GOT3 (cell line): ENCODE measurements around the gene P2RY8.
"Not testable (repeated sequence)": the region's sequence is repeated elsewhere in the genome, so short reads cannot be mapped to it uniquely, and the experiment has no call there.

Source experiments
- DNase-seq: peaks from one replicate; lab custom pipeline; 2025; ENCODE audit warnings: mixed read lengths; lab: John Stamatoyannopoulos, UW

The P2RY8 gene

GRCh38 chrX:1486177-1486576 is 50.8 kb downstream of the P2RY8 start:
- no peak for DNase-seq

- DNase-seq = no peak
Measured at GRCh38 chrX:1485033-1485432, 52.0 kb downstream of the P2RY8 start.

GRCh38 chrX:1484638-1485019 is 52.4 kb downstream of the P2RY8 start:
- DNase-seq = no peak

- no peak for DNase-seq
Measured at GRCh38 chrX:1483843-1484637, 52.9 kb downstream of the P2RY8 start.

GRCh38 chrX:1482530-1482928 is 54.5 kb downstream of the P2RY8 start:
- not testable (repeated sequence) for DNase-seq

- DNase-seq = no peak
Measured at GRCh38 chrX:1481636-1482529, 55.1 kb downstream of the P2RY8 start.

GRCh38 chrX:1480082-1480785 is 56.8 kb downstream of the P2RY8 start:
- DNase-seq = no peak

- no peak for DNase-seq
Measured at GRCh38 chrX:1477801-1478458, 59.1 kb downstream of the P2RY8 start.

GRCh38 chrX:1477229-1477628 is 59.8 kb downstream of the P2RY8 start:
- no peak for DNase-seq

- DNase-seq = no peak
Measured at GRCh38 chrX:1476682-1477081, 60.3 kb downstream of the P2RY8 start.

GRCh38 chrX:1475881-1476280 is 61.1 kb downstream of the P2RY8 start:
- DNase-seq = no peak

- DNase-seq = no peak
Measured at GRCh38 chrX:1475481-1475880, 61.5 kb downstream of the P2RY8 start.

- DNase-seq = not testable (repeated sequence)
Measured at GRCh38 chrX:1474593-1474992, 62.4 kb downstream of the P2RY8 start.

- no peak for DNase-seq
Measured at GRCh38 chrX:1472975-1473374, 64.0 kb downstream of the P2RY8 start.

GRCh38 chrX:1468250-1468772 is 68.7 kb downstream of the P2RY8 start:
- peak; percentile 58 for DNase-seq

- peak; percentile 4 for DNase-seq
Measured at GRCh38 chrX:1466971-1467561, 69.9 kb downstream of the P2RY8 start.

- no peak for DNase-seq
Measured at GRCh38 chrX:1466232-1466661, 70.7 kb downstream of the P2RY8 start.

GRCh38 chrX:1465286-1466231 is 71.4 kb downstream of the P2RY8 start:
- no peak for DNase-seq

- DNase-seq = no peak
Measured at GRCh38 chrX:1464971-1465285, 72.1 kb downstream of the P2RY8 start.
